Glutamatergic neuron (in vitro differentiated cells): ENCODE data around the gene CLEC7A. TPM values are rescaled to one million over a fixed set of nuclear protein-coding genes. Genes with fewer than 3 reads are reported as not detected.

Experiments
- DNase-seq: peaks from one replicate; pipeline ENCODE4 v3.0.0; 2022
- H3K27ac Mint-ChIP-seq: one replicate; pipeline ENCODE4 v1.8.0; 2020; ENCODE audit warnings: mild to moderate bottlenecking, mixed read lengths, inconsistent platforms; ENCODE audit not compliant: unreplicated experiment
- H3K27me3 Mint-ChIP-seq: one replicate; pipeline ENCODE4 v1.8.0; 2020; ENCODE audit warnings: mild to moderate bottlenecking, moderate library complexity, mixed read lengths, inconsistent platforms; ENCODE audit not compliant: unreplicated experiment
- H3K36me3 Mint-ChIP-seq: one replicate; pipeline ENCODE4 v1.8.0; 2020; ENCODE audit warnings: mild to moderate bottlenecking, mixed read lengths, inconsistent platforms; ENCODE audit not compliant: unreplicated experiment
- H3K4me1 Mint-ChIP-seq: one replicate; pipeline ENCODE4 v1.8.0; 2020; ENCODE audit warnings: mild to moderate bottlenecking, low read depth, mixed read lengths, inconsistent platforms; ENCODE audit not compliant: unreplicated experiment
- H3K4me3 Mint-ChIP-seq: one replicate; pipeline ENCODE4 v1.8.0; 2020; ENCODE audit warnings: mild to moderate bottlenecking, mixed read lengths, inconsistent platforms; ENCODE audit not compliant: unreplicated experiment
- H3K9me3 Mint-ChIP-seq: one replicate; pipeline ENCODE4 v1.8.0; 2020; ENCODE audit warnings: mild to moderate bottlenecking, moderate library complexity, mixed read lengths, inconsistent platforms; ENCODE audit not compliant: unreplicated experiment
- CTCF ChIP-seq: fragments of 200-600 bp; sonication (generic); IDR thresholded peaks from one replicate; pipeline ENCODE4 v1.5.0; 2021; ENCODE audit not compliant: partially characterized antibody, unreplicated experiment
- long read RNA-seq: library from polyadenylated mRNA; unstranded; transcript quantifications from one replicate; pipeline ENCODE4 v2.0.0, GENCODE V29; 2020; ENCODE audit not compliant: unreplicated experiment
- total RNA-seq: library from RNA; stranded (reverse); fragmentation: NEBNext Ultra II Directional; extraction: Animal tissue kit (Norgen Biotek cat#: 25700); gene quantifications from one replicate; pipeline ENCODE4 v1.2.1, GENCODE V29; 2021; ENCODE audit not compliant: unreplicated experiment

Gene CLEC7A
- not detected for total RNA-seq
- long read RNA-seq, result 0 reads

GRCh38 chr12:10130042-10130441, at the start of gene CLEC7A:
CLEC7A (minus strand) TSS chr12:10130199; CDS start chr12:10130082, 117 bp downstream.
- Mint-ChIP-seq H3K4me3 (no peak within 1 kb of the TSS), H3K9me3 (peaks cover 2% of the 10 kb centered on the region), H3K4me1 (no peaks in the 10 kb centered on the region), H3K27me3 (peaks cover 1% of the 10 kb centered on the region), H3K36me3 (no peaks in the 10 kb centered on the region), H3K27ac (no peak within 1 kb of the TSS)
- no peak for TF ChIP-seq CTCF
- DNase-seq, result no peak

- Mint-ChIP-seq H3K36me3 (no peaks in the 10 kb centered on the region), H3K4me3 (no peak overlapping the region), H3K9me3 (peaks cover 2% of the 10 kb centered on the region), H3K27ac (no peak overlapping the region), H3K4me1 (peaks cover 1% of the 10 kb centered on the region), H3K27me3 (peaks cover 1% of the 10 kb centered on the region)
- no peak for TF ChIP-seq CTCF
- DNase-seq, result no peak
These were observed 49.8 kb upstream of the CLEC7A start for GRCh38 chr12:10179776-10180181.

GRCh38 chr12:10178821-10179220, 48.8 kb upstream of the CLEC7A start, which contains the start of gene TMEM52B:
TMEM52B (plus strand) TSS chr12:10179032; CDS start chr12:10179575, 543 bp downstream.
- H3K4me3 Mint-ChIP-seq, result no peak within 1 kb of the TSS
- no peaks in the 10 kb centered on the region for H3K9me3 Mint-ChIP-seq
- H3K27me3 Mint-ChIP-seq, result peaks cover 1% of the 10 kb centered on the region
- no peak for TF ChIP-seq CTCF
- no peak within 1 kb of the TSS for H3K27ac Mint-ChIP-seq
- DNase-seq, result no peak
- no peaks in the 10 kb centered on the region for H3K36me3 Mint-ChIP-seq
- H3K4me1 Mint-ChIP-seq, result no peaks in the 10 kb centered on the region

GRCh38 chr12:10175846-10176636, 46.0 kb upstream of the CLEC7A start:
- Mint-ChIP-seq H3K36me3 (no peaks in the 10 kb centered on the region), H3K4me3 (no peak overlapping the region), H3K4me1 (no peaks in the 10 kb centered on the region), H3K27me3 (peaks cover 1% of the 10 kb centered on the region), H3K9me3 (no peaks in the 10 kb centered on the region), H3K27ac (no peak overlapping the region)
- no peak for DNase-seq
- no peak for TF ChIP-seq CTCF

- no peak for DNase-seq
- peaks cover 1% of the 10 kb centered on the region for H3K27me3 Mint-ChIP-seq
- H3K9me3 Mint-ChIP-seq, result no peaks in the 10 kb centered on the region
- H3K4me1 Mint-ChIP-seq, result no peaks in the 10 kb centered on the region
- no peak for TF ChIP-seq CTCF
- no peak overlapping the region for H3K4me3 Mint-ChIP-seq
- H3K36me3 Mint-ChIP-seq, result no peaks in the 10 kb centered on the region
- H3K27ac Mint-ChIP-seq, result no peak overlapping the region
These were observed 45.1 kb upstream of the CLEC7A start for GRCh38 chr12:10174986-10175614.
